Measurements from ENCODE around the gene ARID1B. TPM values are rescaled to one million over a fixed set of nuclear protein-coding genes. Genes with fewer than 3 reads are reported as not detected.

Gene ARID1B
- 10 to 100 TPM; 52.3 to 59.6 (median 54.2) TPM for total RNA-seq
- polyA plus RNA-seq: 18.3 TPM
- long read RNA-seq, donor 1, full-length matches to known transcripts: 24 of 57 reads
- long read RNA-seq, donor 1, partial matches to known transcripts: 30 of 57 reads
- long read RNA-seq, donor 1, other reads (novel, unspliced or antisense): 3 of 57 reads
- long read RNA-seq, donor 2, full-length matches to known transcripts: 7 of 16 reads
- long read RNA-seq, donor 2, partial matches to known transcripts: 3 of 16 reads
- long read RNA-seq, donor 2, other reads (novel, unspliced or antisense): 6 of 16 reads
- long read RNA-seq, donor 3, full-length matches to known transcripts: 14 of 36 reads
- long read RNA-seq, donor 3, partial matches to known transcripts: 17 of 36 reads
- long read RNA-seq, donor 3, other reads (novel, unspliced or antisense): 5 of 36 reads
- long read RNA-seq, donor 4, full-length matches to known transcripts: 7 of 20 reads
- long read RNA-seq, donor 4, partial matches to known transcripts: 12 of 20 reads
- long read RNA-seq, donor 4, other reads (novel, unspliced or antisense): 1 of 20 reads

- under 1% methylated on average over 65 of the region's 65 CpGs for WGBS
- Histone ChIP-seq H3K4me3 (ENCODE audit: low read length) (peak within 1 kb of the TSS; percentile 100), H3K27ac (ENCODE audit: low read length) (peak within 1 kb of the TSS; percentile 99), H3K9me3 (ENCODE audit: control insufficient read depth, low read length) (no peaks in the 10 kb centered on the region), H3K27me3 (ENCODE audit: control insufficient read depth, insufficient read depth) (no peaks in the 10 kb centered on the region), H3K4me1 (ENCODE audit: control insufficient read depth, insufficient read depth, low read length) (no peaks in the 10 kb centered on the region)
- DNase-seq: peak; percentile 86 to 94 (median 94)
- ATAC-seq: peak; percentile 81 to 82
- intact Hi-C loops (cut with DNase I): loop anchor here (2.0 to 10.0 kb wide), 6 partner anchors 90 to 245 kb away; no protein-coding TSS in a partner anchor
These were observed at the start of gene ARID1B for GRCh38 chr6:156776840-156777576. TSS of gene ARID1B (plus strand) at chr6:156777378. CDS start at chr6:156777681, 303 bp downstream.

- Histone ChIP-seq H3K27ac (ENCODE audit: low read length) (no peak overlapping the region), H3K4me3 (ENCODE audit: low read length) (no peak overlapping the region), H3K27me3 (ENCODE audit: control insufficient read depth, insufficient read depth) (no peaks in the 10 kb centered on the region), H3K4me1 (ENCODE audit: control insufficient read depth, insufficient read depth, low read length) (no peaks in the 10 kb centered on the region), H3K9me3 (ENCODE audit: control insufficient read depth, low read length) (no peaks in the 10 kb centered on the region)
- intact Hi-C loops (cut with DNase I): no loop called here
- 85% methylated on average over 5 of the region's 5 CpGs for WGBS
- no peak for DNase-seq
- ATAC-seq: no peak
These were observed 49.3 kb upstream of the ARID1B start for GRCh38 chr6:156727715-156728385.

- no peak overlapping the region for H3K27ac ChIP-seq (ENCODE audit: low read length)
- H3K4me3 ChIP-seq (ENCODE audit: low read length): no peak overlapping the region
- DNase-seq: no peak
- no peaks in the 10 kb centered on the region for H3K9me3 ChIP-seq (ENCODE audit: control insufficient read depth, low read length)
- H3K4me1 ChIP-seq (ENCODE audit: control insufficient read depth, insufficient read depth, low read length): no peaks in the 10 kb centered on the region
- ATAC-seq: no peak
- WGBS: 78% methylated on average over 2 of the region's 2 CpGs
- intact Hi-C loops (cut with DNase I): no loop called here
- no peaks in the 10 kb centered on the region for H3K27me3 ChIP-seq (ENCODE audit: control insufficient read depth, insufficient read depth)
These were observed 47.9 kb upstream of the ARID1B start for GRCh38 chr6:156729248-156729647.

- DNase-seq: no peak
- Histone ChIP-seq H3K4me1 (ENCODE audit: control insufficient read depth, insufficient read depth, low read length) (no peaks in the 10 kb centered on the region), H3K4me3 (ENCODE audit: low read length) (no peak overlapping the region), H3K27me3 (ENCODE audit: control insufficient read depth, insufficient read depth) (no peaks in the 10 kb centered on the region), H3K9me3 (ENCODE audit: control insufficient read depth, low read length) (no peaks in the 10 kb centered on the region), H3K27ac (ENCODE audit: low read length) (no peak overlapping the region)
- intact Hi-C loops (cut with DNase I): no loop called here
- WGBS: 90% methylated on average over 4 of the region's 4 CpGs
- ATAC-seq: no peak
These were observed 45.8 kb upstream of the ARID1B start for GRCh38 chr6:156731396-156731795.

GRCh38 chr6:156735751-156736150 lies 41.4 kb upstream of the ARID1B start:
- 93% methylated on average over 7 of the region's 7 CpGs for WGBS
- ATAC-seq: no peak
- intact Hi-C loops (cut with DNase I): no loop called here

GRCh38 chr6:156740604-156741003 lies 36.6 kb upstream of the ARID1B start:
- DNase-seq (no peak), ATAC-seq (no peak)
- Histone ChIP-seq H3K27me3 (ENCODE audit: control insufficient read depth, insufficient read depth) (no peaks in the 10 kb centered on the region), H3K27ac (ENCODE audit: low read length) (no peak overlapping the region), H3K4me1 (ENCODE audit: control insufficient read depth, insufficient read depth, low read length) (no peaks in the 10 kb centered on the region), H3K9me3 (ENCODE audit: control insufficient read depth, low read length) (no peaks in the 10 kb centered on the region), H3K4me3 (ENCODE audit: low read length) (no peak overlapping the region)
- intact Hi-C loops (cut with DNase I): no loop called here
- WGBS: 58% methylated on average over 1 of the region's 1 CpG

More at GRCh38 chr6:156735751-156736150, 41.4 kb upstream of the ARID1B start:
- no peaks in the 10 kb centered on the region for H3K27me3 ChIP-seq (ENCODE audit: control insufficient read depth, insufficient read depth)
- no peak overlapping the region for H3K4me3 ChIP-seq (ENCODE audit: low read length)
- no peak overlapping the region for H3K27ac ChIP-seq (ENCODE audit: low read length)
- no peaks in the 10 kb centered on the region for H3K4me1 ChIP-seq (ENCODE audit: control insufficient read depth, insufficient read depth, low read length)
- no peaks in the 10 kb centered on the region for H3K9me3 ChIP-seq (ENCODE audit: control insufficient read depth, low read length)
- DNase-seq: no peak

- no peak overlapping the region for H3K4me3 ChIP-seq (ENCODE audit: low read length)
- no peaks in the 10 kb centered on the region for H3K4me1 ChIP-seq (ENCODE audit: control insufficient read depth, insufficient read depth, low read length)
- no peaks in the 10 kb centered on the region for H3K9me3 ChIP-seq (ENCODE audit: control insufficient read depth, low read length)
- DNase-seq (no peak), ATAC-seq (no peak)
- H3K27ac ChIP-seq (ENCODE audit: low read length): no peak overlapping the region
- intact Hi-C loops (cut with DNase I): no loop called here
- no peaks in the 10 kb centered on the region for H3K27me3 ChIP-seq (ENCODE audit: control insufficient read depth, insufficient read depth)
- 97% methylated on average over 3 of the region's 3 CpGs for WGBS
These were observed 35.7 kb upstream of the ARID1B start for GRCh38 chr6:156741287-156742073.

- 71% methylated on average over 3 of the region's 3 CpGs for WGBS
- Histone ChIP-seq H3K27me3 (ENCODE audit: control insufficient read depth, insufficient read depth) (no peaks in the 10 kb centered on the region), H3K4me3 (ENCODE audit: low read length) (no peak overlapping the region), H3K4me1 (ENCODE audit: control insufficient read depth, insufficient read depth, low read length) (no peaks in the 10 kb centered on the region), H3K9me3 (ENCODE audit: control insufficient read depth, low read length) (no peaks in the 10 kb centered on the region), H3K27ac (ENCODE audit: low read length) (no peak overlapping the region)
- no peak for ATAC-seq
- no peak for DNase-seq
- intact Hi-C loops (cut with DNase I): no loop called here
These were observed 29.5 kb upstream of the ARID1B start for GRCh38 chr6:156747715-156748114.

- ATAC-seq (no peak), DNase-seq (no peak)
- Histone ChIP-seq H3K27me3 (ENCODE audit: control insufficient read depth, insufficient read depth) (no peaks in the 10 kb centered on the region), H3K4me3 (ENCODE audit: low read length) (no peak overlapping the region), H3K9me3 (ENCODE audit: control insufficient read depth, low read length) (no peaks in the 10 kb centered on the region), H3K27ac (ENCODE audit: low read length) (no peak overlapping the region), H3K4me1 (ENCODE audit: control insufficient read depth, insufficient read depth, low read length) (no peaks in the 10 kb centered on the region)
- 95% methylated on average over 1 of the region's 1 CpG for WGBS
- intact Hi-C loops (cut with DNase I): no loop called here
These were observed 28.7 kb upstream of the ARID1B start for GRCh38 chr6:156748504-156748903.

GRCh38 chr6:156752666-156753301 lies 24.4 kb upstream of the ARID1B start:
- peak in 1 of 2 donors; percentile 59 for ATAC-seq

More at GRCh38 chr6:156752666-156753301, 24.4 kb upstream of the ARID1B start:
- Histone ChIP-seq H3K27ac (ENCODE audit: low read length) (no peak overlapping the region), H3K9me3 (ENCODE audit: control insufficient read depth, low read length) (no peaks in the 10 kb centered on the region), H3K4me1 (ENCODE audit: control insufficient read depth, insufficient read depth, low read length) (no peaks in the 10 kb centered on the region), H3K4me3 (ENCODE audit: low read length) (no peak overlapping the region), H3K27me3 (ENCODE audit: control insufficient read depth, insufficient read depth) (no peaks in the 10 kb centered on the region)
- intact Hi-C loops (cut with DNase I): no loop called here
- 68% methylated on average over 10 of the region's 10 CpGs for WGBS
- DNase-seq: peak in 2 of 3 donors; percentile 45 to 50

All from right cardiac atrium (tissue), 5 donors.